Measurements from ENCODE around the gene HECW1.

HECW1 gene

GRCh38 chr7:43273939-43274719 lies 161.7 kb downstream of the HECW1 start:
- no peak for DNase-seq (ENCODE audit: low spot score)

GRCh38 chr7:43274752-43275151 lies 162.3 kb downstream of the HECW1 start:
- DNase-seq (ENCODE audit: low spot score) = no peak

GRCh38 chr7:43276547-43276946 lies 164.1 kb downstream of the HECW1 start:
- no peak for DNase-seq (ENCODE audit: low spot score)

- DNase-seq (ENCODE audit: low spot score) = no peak
Measured at GRCh38 chr7:43278088-43278644, 165.7 kb downstream of the HECW1 start.

- DNase-seq (ENCODE audit: low spot score) = no peak
Measured at GRCh38 chr7:43281268-43281667, 168.8 kb downstream of the HECW1 start.

- DNase-seq (ENCODE audit: low spot score) = no peak
Measured at GRCh38 chr7:43283706-43284105, 171.3 kb downstream of the HECW1 start.

GRCh38 chr7:43289826-43290225 lies 177.4 kb downstream of the HECW1 start:
- DNase-seq (ENCODE audit: low spot score) = no peak

GRCh38 chr7:43290978-43291377 lies 178.5 kb downstream of the HECW1 start:
- DNase-seq (ENCODE audit: low spot score) = no peak

- DNase-seq (ENCODE audit: low spot score) = no peak
Measured at GRCh38 chr7:43291789-43292188, 179.3 kb downstream of the HECW1 start.

GRCh38 chr7:43292384-43292783 lies 179.9 kb downstream of the HECW1 start:
- DNase-seq (ENCODE audit: low spot score) = no peak

GRCh38 chr7:43294080-43294630 lies 181.7 kb downstream of the HECW1 start:
- DNase-seq (ENCODE audit: low spot score) = no peak

GRCh38 chr7:43295429-43295828 lies 183.0 kb downstream of the HECW1 start:
- no peak for DNase-seq (ENCODE audit: low spot score)

GRCh38 chr7:43296306-43296705 lies 183.9 kb downstream of the HECW1 start:
- no peak for DNase-seq (ENCODE audit: low spot score)

GRCh38 chr7:43298617-43299016 lies 186.2 kb downstream of the HECW1 start:
- DNase-seq (ENCODE audit: low spot score) = no peak

GRCh38 chr7:43300121-43300520 lies 187.7 kb downstream of the HECW1 start:
- no peak for DNase-seq (ENCODE audit: low spot score)

GRCh38 chr7:43302211-43302711 lies 189.8 kb downstream of the HECW1 start:
- DNase-seq (ENCODE audit: low spot score) = peak; percentile 39

GRCh38 chr7:43302773-43303460 lies 190.5 kb downstream of the HECW1 start:
- DNase-seq (ENCODE audit: low spot score) = no peak

- DNase-seq (ENCODE audit: low spot score) = no peak
Measured at GRCh38 chr7:43303740-43304241, 191.3 kb downstream of the HECW1 start.

- no peak for DNase-seq (ENCODE audit: low spot score)
Measured at GRCh38 chr7:43306404-43306803, 194.0 kb downstream of the HECW1 start.

GRCh38 chr7:43307522-43307921 lies 195.1 kb downstream of the HECW1 start:
- no peak for DNase-seq (ENCODE audit: low spot score)

GRCh38 chr7:43308913-43309705 lies 196.7 kb downstream of the HECW1 start:
- no peak for DNase-seq (ENCODE audit: low spot score)

- DNase-seq (ENCODE audit: low spot score) = peak; percentile 24
Measured at GRCh38 chr7:43309706-43310022, 197.2 kb downstream of the HECW1 start.

Measured in kidney capillary endothelial cell (primary cell).